NCI-H2029 treated with DMSO at 0.1 percent for 48 hours (cell line): ENCODE measurements around the gene ZFP62.
A peak's percentile ranks its signal among the peaks of the same experiment; 100 is the strongest.
"Not testable (repeated sequence)": the region's sequence is repeated elsewhere in the genome, so short reads cannot be mapped to it uniquely, and the experiment has no call there.

ENCODE experiments used
- DNase-seq: peaks from one replicate; lab custom pipeline; 2025; lab: John Stamatoyannopoulos, UW

ZFP62 gene

GRCh38 chr5:180830253-180831138 lies 30.6 kb downstream of the ZFP62 start:
- peak; percentile 26 for DNase-seq

GRCh38 chr5:180829726-180830125 lies 31.4 kb downstream of the ZFP62 start:
- no peak for DNase-seq

- DNase-seq: not testable (repeated sequence)
Measured at GRCh38 chr5:180828756-180829531, 32.1 kb downstream of the ZFP62 start.

GRCh38 chr5:180827374-180827773 lies 33.7 kb downstream of the ZFP62 start:
- DNase-seq: not testable (repeated sequence)

DNA sequence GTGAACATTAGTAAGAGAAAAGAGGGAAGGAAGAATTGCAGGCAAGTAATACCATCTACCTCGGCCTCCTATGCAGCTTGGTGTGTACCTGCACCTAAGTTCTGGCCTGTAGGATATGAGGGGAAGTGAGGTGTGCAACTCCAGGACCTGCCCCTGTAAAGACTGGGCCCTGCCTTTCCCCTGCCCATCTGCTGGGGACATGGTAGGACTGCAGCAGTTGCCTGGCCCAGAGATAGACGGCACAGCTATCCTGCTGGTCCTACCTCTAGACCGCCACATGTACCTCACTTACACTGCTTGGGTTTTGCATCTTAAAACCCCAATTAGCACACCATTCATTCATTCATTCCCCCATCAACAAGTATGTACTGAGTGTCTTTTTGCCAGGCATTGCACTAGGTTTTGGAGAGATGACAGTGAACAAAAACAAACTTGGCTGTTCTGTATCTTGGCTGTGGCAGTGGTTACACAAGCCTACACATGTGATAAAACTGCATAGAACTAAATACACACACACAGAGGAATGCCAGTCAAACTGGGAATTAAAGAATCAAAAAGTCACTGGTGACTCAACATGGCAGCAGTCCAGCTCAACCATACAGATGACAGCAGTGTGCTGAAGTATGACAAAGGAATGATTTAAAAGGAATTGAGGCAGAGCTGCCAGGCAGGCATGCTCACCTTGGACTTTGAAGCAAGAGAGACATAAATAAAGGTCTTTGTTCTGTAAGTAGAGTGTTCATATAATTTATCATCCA lies 35.1 kb downstream of the ZFP62 start:
- no peak for DNase-seq

DNA sequence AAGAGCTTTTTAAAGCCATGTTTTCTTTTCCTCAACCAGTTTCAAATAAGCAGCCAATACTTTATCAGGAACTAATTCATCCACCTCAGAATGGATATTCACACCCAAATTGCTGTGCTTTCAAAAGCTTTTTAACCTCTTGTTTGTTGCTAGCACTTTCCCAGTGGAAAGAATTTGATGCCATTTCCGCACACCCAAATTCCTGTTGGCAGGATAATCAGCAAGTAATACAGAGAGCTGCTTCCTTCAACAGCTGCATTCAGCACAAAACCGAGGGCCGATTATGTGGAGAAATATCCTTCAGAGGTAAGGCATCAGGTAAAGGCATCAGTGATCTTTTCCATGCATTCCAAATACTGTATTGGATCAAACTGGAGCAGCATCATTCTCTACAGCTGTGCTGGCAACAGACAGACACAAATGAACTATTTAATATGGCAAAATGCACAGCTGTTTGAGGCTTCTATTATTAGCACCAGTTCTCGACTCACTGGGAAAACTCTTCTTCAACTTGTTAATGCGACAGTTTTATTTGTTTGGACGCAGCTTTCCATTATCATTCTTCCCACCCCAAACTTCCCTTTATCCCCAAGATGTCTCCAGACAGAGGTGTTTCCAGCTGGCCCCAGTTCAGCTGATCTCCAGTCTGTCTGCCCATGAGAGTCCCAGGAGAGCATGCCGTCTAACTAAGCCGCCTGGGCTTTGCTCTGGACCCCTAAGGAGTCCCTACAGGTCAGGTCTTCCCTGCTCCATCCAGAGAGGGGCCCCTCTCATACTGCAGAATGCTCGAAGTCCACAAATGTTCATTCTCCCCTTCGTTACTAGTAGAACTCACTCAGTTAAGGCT lies 36.2 kb downstream of the ZFP62 start:
- no peak for DNase-seq

- no peak for DNase-seq
Measured at GRCh38 chr5:180823940-180824629, 37.0 kb downstream of the ZFP62 start.

GRCh38 chr5:180823346-180823745 lies 37.7 kb downstream of the ZFP62 start:
- no peak for DNase-seq

DNA sequence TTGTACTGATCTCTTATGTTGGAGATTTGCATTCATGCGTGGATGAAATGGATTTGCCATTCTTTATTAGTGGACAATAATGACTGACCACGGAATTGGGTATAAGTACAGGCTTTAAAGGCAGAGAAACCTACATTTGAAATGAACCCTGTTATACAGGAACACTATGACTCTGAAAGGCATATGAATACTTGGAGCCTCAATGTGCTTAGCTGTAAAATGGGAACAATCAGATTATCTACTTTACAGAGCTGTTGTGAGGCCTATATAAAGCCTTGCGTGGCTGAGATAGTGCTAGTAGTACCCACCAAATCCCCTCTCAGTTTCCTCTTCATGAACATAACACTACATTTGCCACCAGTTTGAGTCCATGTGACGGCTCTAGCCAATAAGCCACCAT lies 39.5 kb downstream of the ZFP62 start:
- no peak for DNase-seq

DNA sequence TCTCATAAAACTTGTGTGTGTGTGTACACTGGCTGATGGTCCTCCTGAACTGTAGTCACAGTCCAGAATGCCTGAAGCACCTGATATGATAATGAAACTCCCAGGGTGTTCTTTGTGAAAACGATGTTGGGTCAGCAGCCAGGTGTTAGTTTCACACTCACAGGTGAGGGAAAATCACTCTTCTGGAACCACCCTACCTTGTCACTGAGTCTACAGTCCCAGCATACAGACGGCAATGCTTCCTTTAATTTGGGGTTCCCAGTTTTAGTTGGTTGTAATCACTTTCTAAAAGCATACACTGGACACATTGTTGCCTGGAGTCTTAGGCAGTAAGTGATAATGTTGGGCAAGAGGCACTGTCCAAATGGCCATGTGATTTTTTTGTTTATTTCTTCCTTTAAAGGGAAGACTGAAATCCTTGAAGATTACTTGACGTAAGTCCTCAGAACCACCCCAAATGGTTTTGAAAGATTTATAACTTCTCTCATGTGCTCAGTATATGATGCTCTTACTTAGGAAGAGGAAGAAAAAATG lies 40.2 kb downstream of the ZFP62 start:
- no peak for DNase-seq

- DNase-seq: no peak
Measured at GRCh38 chr5:180818677-180819341, 42.3 kb downstream of the ZFP62 start.

DNA sequence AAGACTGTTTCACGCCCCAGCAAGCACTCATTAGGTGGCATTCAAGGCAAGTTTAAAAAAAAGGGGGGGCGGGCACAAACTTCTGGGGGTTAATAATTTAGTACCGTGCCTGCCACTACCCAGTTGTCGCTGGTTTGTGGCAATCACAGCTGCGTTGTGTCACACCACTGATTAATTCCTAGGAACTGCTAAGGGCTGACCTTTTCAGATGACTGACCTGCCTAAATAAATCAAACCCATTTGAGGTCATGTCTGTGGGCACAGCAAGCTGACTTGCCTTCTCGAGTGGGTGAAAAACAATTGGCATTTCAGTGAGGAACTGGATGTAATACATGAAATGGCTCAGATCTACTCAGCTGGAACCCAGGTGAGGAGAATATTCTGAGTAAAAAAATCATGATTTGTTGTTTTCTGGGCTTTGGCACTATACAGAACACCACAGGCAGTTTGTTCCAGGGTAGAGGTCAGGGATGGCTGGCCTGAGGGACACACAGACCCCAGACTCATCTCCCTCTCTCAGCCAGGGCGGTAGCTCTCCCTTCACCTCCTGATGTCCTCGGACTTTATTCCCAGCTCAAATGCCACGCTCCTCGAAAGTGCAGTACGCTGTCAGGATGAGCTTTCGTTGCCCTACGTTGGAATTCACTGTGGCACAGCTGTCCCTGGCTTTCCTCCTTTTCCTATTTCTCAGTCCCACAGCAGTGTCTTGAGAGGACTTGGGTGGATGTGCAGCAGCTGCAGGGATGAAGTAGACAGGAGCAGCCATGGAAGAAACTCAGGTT lies 43.0 kb downstream of the ZFP62 start:
- no peak for DNase-seq

GRCh38 chr5:180816608-180817534 lies 44.2 kb downstream of the ZFP62 start:
- DNase-seq: peak; percentile 86

DNA sequence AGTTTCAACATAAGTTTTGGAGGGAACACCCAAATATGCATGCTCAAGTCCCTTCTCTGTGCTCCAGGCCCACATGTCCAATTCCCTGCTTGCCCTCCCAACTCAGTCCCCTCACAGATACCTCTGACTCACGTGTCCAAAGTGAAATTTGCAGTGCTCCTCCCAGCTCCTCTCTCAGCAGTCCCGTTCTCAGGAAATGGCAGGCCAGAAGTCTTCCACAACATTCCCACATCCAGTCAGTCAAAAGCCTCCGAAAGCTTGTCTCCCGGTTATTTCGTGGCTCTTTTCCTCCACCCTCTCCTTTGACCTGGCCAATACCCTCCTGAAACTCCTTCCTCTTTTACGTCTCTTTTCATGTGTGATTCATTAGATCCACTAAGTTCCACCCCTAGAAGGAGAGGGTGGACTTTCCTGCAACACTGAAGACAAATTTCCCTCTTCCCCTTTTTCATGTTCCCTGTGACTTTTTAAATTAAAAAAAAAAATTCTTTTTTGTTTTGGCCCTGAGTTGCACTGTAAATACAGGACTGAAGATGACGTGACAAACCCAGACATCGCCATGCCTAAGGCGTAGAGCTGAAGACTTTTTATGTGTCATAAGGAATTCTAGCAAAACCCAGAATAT lies 45.7 kb downstream of the ZFP62 start:
- no peak for DNase-seq

- no peak for DNase-seq
Measured at GRCh38 chr5:180813420-180813819, 47.7 kb downstream of the ZFP62 start.

DNA sequence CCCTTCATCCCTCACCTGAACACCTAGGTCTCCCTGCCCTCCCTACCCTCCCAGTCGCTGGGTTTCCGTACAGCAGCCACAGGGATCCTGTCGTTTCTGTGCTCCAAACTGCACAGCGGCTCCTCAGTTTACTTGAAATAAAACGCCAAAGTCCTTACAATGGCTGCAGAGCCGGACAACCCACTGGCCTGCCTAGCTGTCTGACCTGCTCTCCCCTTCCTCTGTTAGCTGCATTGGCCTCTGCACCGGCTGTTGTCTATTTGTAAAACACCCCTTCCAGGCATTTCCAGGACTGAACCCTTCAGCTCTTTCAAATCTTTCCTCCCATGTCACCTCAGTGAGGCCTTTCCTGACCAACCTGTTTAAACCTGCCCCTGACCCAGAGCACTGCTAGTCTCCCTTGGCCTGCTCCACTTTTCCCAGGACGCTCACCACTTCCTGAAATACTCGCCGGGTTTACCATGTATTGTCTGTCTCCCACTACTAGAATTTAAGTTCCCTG lies 49.4 kb downstream of the ZFP62 start:
- DNase-seq: no peak

DNA sequence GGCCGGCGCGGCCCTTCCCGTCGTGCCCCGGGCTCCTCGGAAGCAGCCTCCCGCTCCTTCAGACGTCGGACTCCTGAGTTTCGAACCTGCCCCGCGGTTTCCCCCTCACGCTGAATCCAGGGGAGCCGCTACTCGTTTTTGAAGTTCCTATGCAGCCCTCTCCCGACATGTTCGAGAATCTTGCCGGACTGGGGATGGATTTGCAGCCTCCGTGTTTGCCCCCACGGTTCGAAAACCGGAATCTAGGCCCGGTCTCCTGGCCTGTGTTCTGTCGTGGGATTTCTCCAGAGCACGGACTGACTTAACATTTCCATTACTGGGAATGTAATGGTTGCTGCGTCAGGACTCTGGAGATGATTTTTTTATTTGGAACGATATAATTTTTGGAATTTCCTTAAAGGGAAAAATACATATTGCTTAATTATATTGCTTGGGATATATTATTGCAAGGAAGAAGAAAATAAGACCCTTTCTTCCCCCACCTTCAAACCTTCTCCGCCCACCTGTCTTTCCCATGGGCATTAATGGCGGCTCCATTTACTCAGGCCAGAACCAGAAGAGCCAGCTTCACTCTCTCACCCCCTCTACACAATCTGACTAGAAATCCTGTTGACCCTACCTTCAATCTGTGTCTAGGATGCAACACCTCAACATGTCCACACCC lies 50.0 kb downstream of the ZFP62 start:
- no peak for DNase-seq
